ENCODE data around the gene HIVEP2.

The HIVEP2 gene

GRCh38 chr6:142707255-142707654 is 237.7 kb downstream of the HIVEP2 start:
- no peak for TF ChIP-seq CTCF (IDR thresholded peaks at IDR 0.05; ENCODE audit: control insufficient read depth, insufficient read depth, low read depth, low read length, missing control alignments)
- no peak for DNase-seq (ENCODE audit: low read depth)
- H3K4me3 ChIP-seq (ENCODE audit: control insufficient read depth, low read depth, low read length): no peak overlapping the region

GRCh38 chr6:142706210-142706609 is 238.8 kb downstream of the HIVEP2 start:
- DNase-seq (ENCODE audit: low read depth): no peak
- H3K4me3 ChIP-seq (ENCODE audit: control insufficient read depth, low read depth, low read length): no peak overlapping the region
- TF ChIP-seq CTCF (IDR thresholded peaks at IDR 0.05; ENCODE audit: control insufficient read depth, insufficient read depth, low read depth, low read length, missing control alignments): no peak

GRCh38 chr6:142705054-142705453 is 239.9 kb downstream of the HIVEP2 start:
- no peak for TF ChIP-seq CTCF (IDR thresholded peaks at IDR 0.05; ENCODE audit: control insufficient read depth, insufficient read depth, low read depth, low read length, missing control alignments)
- H3K4me3 ChIP-seq (ENCODE audit: control insufficient read depth, low read depth, low read length): no peak overlapping the region
- DNase-seq (ENCODE audit: low read depth): no peak

GRCh38 chr6:142702501-142703460 is 242.2 kb downstream of the HIVEP2 start:
- TF ChIP-seq CTCF (IDR thresholded peaks at IDR 0.05; ENCODE audit: control insufficient read depth, insufficient read depth, low read depth, low read length, missing control alignments): no peak
- no peak for DNase-seq (ENCODE audit: low read depth)

More at GRCh38 chr6:142702501-142703460, 242.2 kb downstream of the HIVEP2 start:
- no peak overlapping the region for H3K4me3 ChIP-seq (ENCODE audit: control insufficient read depth, low read depth, low read length)

Measured in AG09309 (cell line).